Measurements from ENCODE around the gene COQ10B. TPM values are rescaled to one million over a fixed set of nuclear protein-coding genes. Genes with fewer than 3 reads are reported as not detected.
A peak's percentile ranks its signal among the peaks of the same experiment; 100 is the strongest.

COQ10B gene
- total RNA-seq, 1 experiment from 2014 or later, result 23.5 TPM

DNA sequence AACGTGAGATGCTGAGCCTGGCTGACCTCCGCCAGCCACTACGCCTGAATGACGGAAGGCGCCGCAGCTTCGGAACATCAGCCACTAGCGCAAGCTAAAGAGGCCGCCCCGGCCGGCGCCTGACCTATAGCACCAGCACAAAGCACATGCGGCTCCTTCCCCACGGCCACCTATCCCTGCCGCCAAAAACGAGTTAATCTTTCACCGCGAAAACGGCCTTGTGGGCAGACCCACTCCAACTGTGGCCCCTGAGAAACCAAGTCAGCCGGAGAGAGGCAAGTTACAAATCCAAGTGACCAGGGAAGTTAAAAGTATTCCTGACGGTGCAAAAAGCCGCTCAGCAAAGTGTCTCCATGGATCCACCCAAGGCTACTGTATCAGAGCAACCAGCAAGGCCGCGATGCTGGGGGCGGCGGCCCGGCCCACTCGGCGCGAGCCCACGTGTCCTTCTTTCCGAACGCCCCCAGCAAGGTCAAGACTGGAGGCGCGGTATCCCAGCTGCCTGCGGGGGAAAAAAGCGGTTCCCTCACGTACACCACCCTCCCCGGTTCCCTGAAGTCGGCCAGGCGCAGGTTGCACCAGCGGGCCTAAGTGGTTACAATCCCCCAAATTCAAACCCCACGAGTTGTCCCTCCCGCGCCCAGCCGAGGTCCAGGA, 45.7 kb downstream of the COQ10B start:
- no peak overlapping the region for H2AFZ ChIP-seq (ENCODE audit: low read length)
- no peaks in the 10 kb centered on the region for H3K9me2 ChIP-seq (replicated peaks; ENCODE audit: low read length)
- H3K9me3 ChIP-seq (ENCODE audit: low read length), result no peaks in the 10 kb centered on the region
- peaks cover 96% of the 10 kb centered on the region for H3K79me2 ChIP-seq (ENCODE audit: low read length)
- no TSS peak for BruUV-seq (replicated peaks)
- intact Hi-C loops (cut with micrococcal nuclease), result loop anchor here (10.0 kb wide), 1 partner anchor 84 kb away; no protein-coding TSS in a partner anchor
- peak overlapping the region; percentile 89 for H3K4me3 ChIP-seq (ENCODE audit: low read length)
- no peak for ATAC-seq
- H3K9ac ChIP-seq (ENCODE audit: low read length), result peak overlapping the region; percentile 98
- ChIA-PET CTCF (no interaction called here), POLR2A (ENCODE audit: unreplicated experiment) (interaction anchor here (0.5 to 1.2 kb wide), 4 partner anchors 17 to 77 kb away, joined by 3 to 7 read pairs (median 6); partner anchors contain the start of genes MOB4 and SF3B1)
- H3K36me3 ChIP-seq (ENCODE audit: low read depth, low read length), result peaks cover 72% of the 10 kb centered on the region
- peak overlapping the region; percentile 78 for H3K4me2 ChIP-seq (ENCODE audit: low read length)
- peak overlapping the region; percentile 64 for H3K27ac ChIP-seq (ENCODE audit: low read length)
- H3K27me3 ChIP-seq (ENCODE audit: low read length), result no peaks in the 10 kb centered on the region
- DNase-seq, result peak; percentile 39
- H3K4me1 ChIP-seq (ENCODE audit: insufficient read depth, low read length), result peaks cover 36% of the 10 kb centered on the region
- peaks cover 74% of the 10 kb centered on the region for H4K20me1 ChIP-seq (ENCODE audit: low read length)
- TF ChIP-seq, protein P1, sequence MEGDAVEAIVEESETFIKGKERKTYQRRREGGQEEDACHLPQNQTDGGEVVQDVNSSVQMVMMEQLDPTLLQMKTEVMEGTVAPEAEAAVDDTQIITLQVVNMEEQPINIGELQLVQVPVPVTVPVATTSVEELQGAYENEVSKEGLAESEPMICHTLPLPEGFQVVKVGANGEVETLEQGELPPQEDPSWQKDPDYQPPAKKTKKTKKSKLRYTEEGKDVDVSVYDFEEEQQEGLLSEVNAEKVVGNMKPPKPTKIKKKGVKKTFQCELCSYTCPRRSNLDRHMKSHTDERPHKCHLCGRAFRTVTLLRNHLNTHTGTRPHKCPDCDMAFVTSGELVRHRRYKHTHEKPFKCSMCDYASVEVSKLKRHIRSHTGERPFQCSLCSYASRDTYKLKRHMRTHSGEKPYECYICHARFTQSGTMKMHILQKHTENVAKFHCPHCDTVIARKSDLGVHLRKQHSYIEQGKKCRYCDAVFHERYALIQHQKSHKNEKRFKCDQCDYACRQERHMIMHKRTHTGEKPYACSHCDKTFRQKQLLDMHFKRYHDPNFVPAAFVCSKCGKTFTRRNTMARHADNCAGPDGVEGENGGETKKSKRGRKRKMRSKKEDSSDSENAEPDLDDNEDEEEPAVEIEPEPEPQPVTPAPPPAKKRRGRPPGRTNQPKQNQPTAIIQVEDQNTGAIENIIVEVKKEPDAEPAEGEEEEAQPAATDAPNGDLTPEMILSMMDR (conservative IDR thresholded peaks at IDR 0.05; ENCODE audit: low read depth, low read length), result no peak
- H3F3A ChIP-seq (ENCODE audit: low read length, unreplicated experiment), result no peaks in the 10 kb centered on the region

DNA sequence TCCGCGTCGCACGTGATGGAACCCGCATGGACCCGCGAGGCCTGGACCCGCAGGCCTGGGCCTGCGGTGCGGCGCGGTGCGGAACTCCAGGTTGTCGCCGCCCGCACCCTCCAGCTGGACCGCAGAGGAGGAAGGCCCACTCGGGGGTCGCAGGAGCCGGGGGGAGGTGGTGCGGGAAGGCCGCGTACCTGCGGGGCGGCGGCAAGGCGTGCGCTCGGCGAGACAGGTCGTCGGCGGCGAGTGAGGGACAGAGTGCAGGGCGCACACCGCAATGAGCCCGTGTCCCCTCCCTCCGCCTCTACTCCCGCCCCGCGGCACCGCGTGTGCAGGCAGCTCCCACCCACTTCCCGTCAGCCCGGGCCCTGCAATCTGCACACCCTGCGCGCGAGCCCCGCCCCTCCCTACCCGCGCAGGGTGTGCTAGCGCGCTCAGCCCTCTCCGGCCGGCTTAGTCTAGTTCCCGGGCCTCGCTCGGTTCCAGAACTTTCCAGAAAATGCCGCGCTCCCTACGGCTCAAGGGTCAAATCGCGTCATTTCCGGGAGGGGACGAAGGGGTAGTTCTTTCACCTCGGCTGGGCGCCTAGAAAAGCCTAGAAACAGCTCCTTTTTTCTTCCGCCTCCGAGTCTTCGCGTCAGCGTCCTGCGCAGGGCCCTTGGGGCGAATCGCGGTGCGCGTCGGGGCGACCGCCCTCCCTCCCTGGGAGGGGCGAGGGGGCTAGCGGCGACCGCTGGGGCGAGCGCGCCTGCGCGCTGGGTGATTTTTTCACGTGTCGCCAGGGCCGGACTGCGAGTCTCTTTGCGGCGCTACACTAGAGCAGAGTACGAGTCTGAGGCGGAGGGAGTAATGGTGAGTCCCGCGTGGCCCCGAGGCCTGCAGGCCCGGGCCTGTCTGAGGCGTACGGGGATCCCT, 46.5 kb downstream of the COQ10B start, which contains the start of the genes HSPD1 and HSPE1:
HSPD1 (minus strand) TSS at position 247 of the 909 bp plus-strand sequence. CDS start 992 bp downstream, outside the sequence.
HSPE1 (plus strand) TSS at position 786 of the 909 bp plus-strand sequence; CDS start at position 844, 58 bp downstream.
- H3K36me3 ChIP-seq (ENCODE audit: low read depth, low read length), result peaks cover 71% of the 10 kb centered on the region
- intact Hi-C loops (cut with micrococcal nuclease), result loop anchor here (1.0 to 10.0 kb wide), 5 partner anchors 16 to 277 kb away; partner anchors contain the start of genes COQ10B and MOB4
- H4K20me1 ChIP-seq (ENCODE audit: low read length), result peaks cover 66% of the 10 kb centered on the region
- H3K79me2 ChIP-seq (ENCODE audit: low read length), result peaks cover 94% of the 10 kb centered on the region
- no peaks in the 10 kb centered on the region for H3K9me2 ChIP-seq (replicated peaks; ENCODE audit: low read length)
- ATAC-seq (peak; percentile 81), DNase-seq (peak; percentile 99)
- peak within 1 kb of the TSS; percentile 89 for H3K4me3 ChIP-seq (ENCODE audit: low read length)
- ChIA-PET POLR2A (ENCODE audit: unreplicated experiment) (interaction anchor here (0.5 to 1.4 kb wide), 12 partner anchors 13 to 211 kb away, joined by 3 to 7 read pairs (median 3); partner anchors contain the start of genes COQ10B, MARS2, MOB4 and SF3B1), CTCF (interaction anchor here (0.5 to 1.3 kb wide), 2 partner anchors 77 to 100 kb away, joined by 3 read pairs; no protein-coding TSS in a partner anchor)
- H3K4me2 ChIP-seq (ENCODE audit: low read length), result peak within 1 kb of the TSS; percentile 96
- H3K27ac ChIP-seq (ENCODE audit: low read length), result peak within 1 kb of the TSS; percentile 85
- TF ChIP-seq, protein P1 (conservative IDR thresholded peaks at IDR 0.05; ENCODE audit: low read depth, low read length), result no peak
- TF ChIP-seq EZH2phosphoT487 (IDR thresholded peaks at IDR 0.05; ENCODE audit: borderline replicate concordance, low read length) (no peak), EZH2 (IDR thresholded peaks at IDR 0.05; ENCODE audit: low read length, unreplicated experiment) (no peak)
- peaks cover 36% of the 10 kb centered on the region for H3K4me1 ChIP-seq (ENCODE audit: insufficient read depth, low read length)
- peak within 1 kb of the TSS; percentile 27; the same call in 1 of the 2 replicates for H2AFZ ChIP-seq (ENCODE audit: low read length)
- H3K9me3 ChIP-seq (ENCODE audit: low read length), result no peaks in the 10 kb centered on the region
- BruUV-seq (replicated peaks), result no TSS peak
- peak within 1 kb of the TSS; percentile 98 for H3K9ac ChIP-seq (ENCODE audit: low read length)
- no peaks in the 10 kb centered on the region for H3F3A ChIP-seq (ENCODE audit: low read length, unreplicated experiment)
- no peaks in the 10 kb centered on the region for H3K27me3 ChIP-seq (ENCODE audit: low read length)
